Testis (tissue), 3 donors: Measurements from ENCODE around the gene WSB2. TPM values are rescaled to one million over a fixed set of nuclear protein-coding genes. Genes with fewer than 3 reads are reported as not detected.

ENCODE experiments used
- DNase-seq: peaks from one replicate; pipeline ENCODE4 v3.0.0-alpha.2; 2019
- H3K27ac ChIP-seq, 2 donors: fragments of 200-600 bp; sonication (generic); one replicate each; pipeline ENCODE4 v1.5.1; 2019
- H3K27me3 ChIP-seq: fragments of 200-600 bp; sonication (generic); one replicate; pipeline ENCODE4 v1.5.1; 2019
- H3K36me3 ChIP-seq: fragments of 200-600 bp; sonication (generic); one replicate; pipeline ENCODE4 v1.5.1; 2017; ENCODE audit warnings: low read depth; ENCODE audit errors: missing control alignments
- H3K4me1 ChIP-seq: fragments of 200-600 bp; sonication (generic); one replicate; pipeline ENCODE4 v1.5.1; 2019
- H3K4me3 ChIP-seq, 2 donors: fragments of 200-600 bp; sonication (generic); one replicate each; pipeline ENCODE4 v1.5.1; 2017 to 2019
- H3K9me3 ChIP-seq: fragments of 200-600 bp; sonication (generic); one replicate; pipeline ENCODE4 v1.5.1; 2017
- POLR2A ChIP-seq: fragments of 450-650 bp; IDR thresholded peaks from one replicate; pipeline ENCODE4 v1.6.1; 2017; ENCODE audit warnings: antibody characterized with exemption, mild to moderate bottlenecking, moderate library complexity
- WGBS, 2 donors: methylation state at CpG; one replicate each; pipeline ENCODE4 v1.1.5; 2018; 5-methylcytosine and 5-hydroxymethylcytosine counted together
- intact Hi-C: fragments of 100-400 bp; cut with DNase I; formaldehyde crosslinking; loops from one replicate; pipeline ENCODE4 v1.15.1; 2023; ENCODE audit warnings: low total_unique reads
- polyA plus RNA-seq: library from polyadenylated mRNA; stranded (reverse); fragments of 350-450 nt; fragmentation: Illumina TruSeq; extraction: RNeasy Lipid Tissue Mini Kit (QIAGEN cat#74804); gene quantifications from one replicate; pipeline ENCODE4 v1.2.3, GENCODE V29; 2014; ENCODE audit warnings: low read depth, low replicate concordance; ENCODE audit not compliant: insufficient read depth
- total RNA-seq, 2 donors: library from RNA; depleted of rRNA; stranded (reverse); fragments of >200 nt; gene quantifications; one replicate each; pipeline ENCODE4 v1.2.3, GENCODE V29; 2016
- TF ChIP-seq, protein P1 (sequence below), 3 experiments: fragments of 450-650 bp in 2 of 3; fragments of 200-600 bp in 1 of 3; sonication (generic) in 1 of 3; IDR thresholded peaks; one replicate each; pipeline ENCODE4 v1.5.1; 2016 to 2019; ENCODE audit warnings: antibody characterized with exemption in 3 of 3, mild to moderate bottlenecking in 2 of 3, moderate library complexity in 1 of 3

The WSB2 gene
- total and polyA plus RNA-seq, 3 donors from 2014 or later, result 54.5 to 81.6 (median 59.4) TPM

DNA sequence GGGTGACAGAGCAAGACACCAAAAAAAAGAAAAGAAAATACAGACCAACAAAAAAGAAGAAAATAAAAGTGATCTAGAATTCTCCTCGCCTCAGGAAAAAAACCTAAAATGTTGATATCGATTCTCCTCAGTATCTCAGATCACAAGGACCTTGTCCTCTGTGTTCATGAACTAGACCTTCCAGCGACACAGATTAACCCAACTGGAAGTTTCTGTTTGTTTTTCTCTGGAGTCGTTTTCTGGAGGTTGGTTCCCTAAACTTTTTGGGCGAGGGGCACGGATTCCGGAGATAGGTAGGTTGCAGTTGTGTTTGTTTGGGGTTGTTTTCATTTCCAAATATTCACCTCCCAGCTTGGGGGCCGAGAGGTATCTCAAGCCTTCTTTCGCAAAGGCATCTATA is 45.0 kb downstream of the WSB2 start:
- H3K27ac ChIP-seq, result no peak overlapping the region
- DNase-seq, result no peak

DNA sequence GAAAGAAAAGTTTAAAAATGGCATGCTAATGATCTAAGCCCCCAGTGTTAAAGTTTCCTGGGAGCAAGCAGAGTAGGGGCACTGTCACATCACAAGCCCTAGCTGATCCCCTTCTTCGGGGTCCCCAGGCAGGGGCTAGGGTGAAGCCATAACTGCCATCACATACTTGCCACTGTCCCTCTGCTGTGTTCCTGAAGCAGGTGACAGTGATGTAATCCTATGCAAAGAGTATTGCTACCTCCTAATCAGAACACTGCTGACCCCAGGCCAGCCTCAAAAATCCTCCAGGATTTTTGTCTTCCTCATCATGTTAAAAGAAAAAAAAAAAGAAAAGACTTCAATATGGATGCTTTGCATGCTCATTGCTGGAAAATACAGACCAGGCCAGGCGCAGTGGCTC is 45.7 kb downstream of the WSB2 start:
- Histone ChIP-seq H3K4me3 (no peak overlapping the region), H3K9me3 (no peaks in the 10 kb centered on the region), H3K27ac (no peak overlapping the region), H3K4me1 (no peaks in the 10 kb centered on the region), H3K27me3 (no peaks in the 10 kb centered on the region), H3K36me3 (no peaks in the 10 kb centered on the region)
- TF ChIP-seq, protein P1, sequence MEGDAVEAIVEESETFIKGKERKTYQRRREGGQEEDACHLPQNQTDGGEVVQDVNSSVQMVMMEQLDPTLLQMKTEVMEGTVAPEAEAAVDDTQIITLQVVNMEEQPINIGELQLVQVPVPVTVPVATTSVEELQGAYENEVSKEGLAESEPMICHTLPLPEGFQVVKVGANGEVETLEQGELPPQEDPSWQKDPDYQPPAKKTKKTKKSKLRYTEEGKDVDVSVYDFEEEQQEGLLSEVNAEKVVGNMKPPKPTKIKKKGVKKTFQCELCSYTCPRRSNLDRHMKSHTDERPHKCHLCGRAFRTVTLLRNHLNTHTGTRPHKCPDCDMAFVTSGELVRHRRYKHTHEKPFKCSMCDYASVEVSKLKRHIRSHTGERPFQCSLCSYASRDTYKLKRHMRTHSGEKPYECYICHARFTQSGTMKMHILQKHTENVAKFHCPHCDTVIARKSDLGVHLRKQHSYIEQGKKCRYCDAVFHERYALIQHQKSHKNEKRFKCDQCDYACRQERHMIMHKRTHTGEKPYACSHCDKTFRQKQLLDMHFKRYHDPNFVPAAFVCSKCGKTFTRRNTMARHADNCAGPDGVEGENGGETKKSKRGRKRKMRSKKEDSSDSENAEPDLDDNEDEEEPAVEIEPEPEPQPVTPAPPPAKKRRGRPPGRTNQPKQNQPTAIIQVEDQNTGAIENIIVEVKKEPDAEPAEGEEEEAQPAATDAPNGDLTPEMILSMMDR (IDR thresholded peaks at IDR 0.05), result no peak
- TF ChIP-seq POLR2A, result no peak
- 69 to 78% methylated on average over 2 of the region's 2 CpGs for WGBS, 2 donors
- intact Hi-C loops, result no loop called here
- no peak for DNase-seq

More for the DNA sequence above, 45.0 kb downstream of the WSB2 start:
- Histone ChIP-seq H3K4me3 (peak overlapping the region; percentile 55 to 85), H3K27me3 (no peaks in the 10 kb centered on the region), H3K36me3 (no peaks in the 10 kb centered on the region), H3K9me3 (no peaks in the 10 kb centered on the region), H3K4me1 (no peaks in the 10 kb centered on the region)
- TF ChIP-seq, protein P1 (IDR thresholded peaks at IDR 0.05), result no peak
- no peak for TF ChIP-seq POLR2A
- intact Hi-C loops, result no loop called here
- WGBS, 2 donors, result 7 to 10% methylated on average over 9 of the region's 9 CpGs

DNA sequence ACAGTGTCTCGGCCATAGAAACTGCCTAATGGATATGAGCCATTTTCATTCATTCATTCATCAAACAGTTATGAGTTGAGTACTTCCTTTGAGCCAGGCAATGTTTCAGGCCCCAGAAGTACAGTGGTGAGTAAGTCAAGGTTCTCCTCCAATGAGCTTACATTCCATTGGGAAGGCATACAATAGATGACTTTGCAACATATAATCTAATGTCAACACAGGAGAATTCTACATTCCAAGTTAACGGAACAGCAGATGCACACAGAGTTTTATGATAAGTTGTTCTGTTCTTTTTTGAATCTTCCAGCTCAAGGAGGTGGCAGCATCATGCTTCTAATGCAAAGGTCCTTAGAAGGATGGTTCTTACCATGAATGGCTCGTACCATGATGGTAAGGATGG is 47.7 kb downstream of the WSB2 start:
- Histone ChIP-seq H3K36me3 (no peaks in the 10 kb centered on the region), H3K27ac (no peak overlapping the region), H3K4me3 (no peak overlapping the region), H3K4me1 (no peaks in the 10 kb centered on the region), H3K27me3 (no peaks in the 10 kb centered on the region), H3K9me3 (no peaks in the 10 kb centered on the region)
- 84 to 88% methylated on average over 3 of the region's 3 CpGs for WGBS, 2 donors
- TF ChIP-seq POLR2A, result no peak
- TF ChIP-seq, protein P1 (IDR thresholded peaks at IDR 0.05), result no peak
- no peak for DNase-seq
- intact Hi-C loops, result no loop called here

DNA sequence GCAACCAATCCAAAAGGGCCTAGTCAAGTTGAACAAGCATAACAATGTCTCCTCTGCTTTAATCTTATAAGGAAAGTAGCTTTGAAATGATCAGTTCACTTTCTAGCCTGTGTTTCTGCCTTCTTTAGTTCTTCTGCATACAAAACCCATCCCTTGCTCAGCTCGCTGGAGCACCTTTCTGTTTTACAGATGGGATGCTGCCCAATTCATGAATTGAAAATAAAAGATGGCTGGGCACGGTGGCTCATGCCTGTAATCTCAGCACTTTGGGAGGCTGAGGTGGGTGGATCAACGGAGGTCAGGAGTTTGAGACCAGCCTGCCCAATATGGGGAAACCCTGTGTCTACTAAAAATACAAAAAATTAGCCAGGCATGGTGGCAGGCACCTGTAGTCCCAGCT is 49.0 kb downstream of the WSB2 start:
- DNase-seq, result no peak
- TF ChIP-seq, protein P1 (IDR thresholded peaks at IDR 0.05), result no peak
- TF ChIP-seq POLR2A, result no peak
- intact Hi-C loops, result no loop called here
- no peaks in the 10 kb centered on the region for H3K4me1 ChIP-seq
- H3K4me3 ChIP-seq, result no peak overlapping the region
- WGBS, 2 donors, result 93 to 94% methylated on average over 3 of the region's 3 CpGs
- no peak overlapping the region for H3K27ac ChIP-seq
- no peaks in the 10 kb centered on the region for H3K9me3 ChIP-seq
- no peaks in the 10 kb centered on the region for H3K36me3 ChIP-seq
- no peaks in the 10 kb centered on the region for H3K27me3 ChIP-seq

DNA sequence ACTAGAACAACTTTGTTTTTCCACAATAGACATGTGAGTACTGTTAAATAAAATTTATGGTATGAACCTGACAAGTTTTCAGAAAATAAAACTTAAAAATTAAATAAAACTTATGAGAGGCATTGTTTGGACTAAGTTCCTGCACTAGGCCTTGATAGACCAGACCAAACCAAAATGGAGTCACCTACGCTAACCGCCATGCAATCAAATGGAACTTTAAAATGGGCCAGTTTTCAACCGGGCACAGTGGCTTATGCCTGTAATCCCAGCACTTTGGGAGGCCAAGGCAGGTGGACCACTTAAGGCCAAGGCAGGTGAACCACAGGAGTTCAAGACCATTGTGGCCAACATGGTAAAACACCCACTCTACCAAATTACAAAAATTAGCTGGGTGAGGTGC is 49.6 kb downstream of the WSB2 start:
- Histone ChIP-seq H3K27ac (no peak overlapping the region), H3K4me3 (no peak overlapping the region), H3K9me3 (no peaks in the 10 kb centered on the region), H3K27me3 (no peaks in the 10 kb centered on the region), H3K36me3 (no peaks in the 10 kb centered on the region), H3K4me1 (no peaks in the 10 kb centered on the region)
- no peak for TF ChIP-seq POLR2A
- TF ChIP-seq, protein P1 (IDR thresholded peaks at IDR 0.05), result no peak
- intact Hi-C loops, result no loop called here
- DNase-seq, result no peak
- 92 to 96% methylated on average over 3 of the region's 3 CpGs for WGBS, 2 donors
